Kidney epithelial cell (primary cell): ENCODE results near the gene DUSP8. TPM values are rescaled to one million over a fixed set of nuclear protein-coding genes. Genes with fewer than 3 reads are reported as not detected.
A peak's percentile ranks its signal among the peaks of the same experiment; 100 is the strongest.
"Not testable (repeated sequence)": the region's sequence is repeated elsewhere in the genome, so short reads cannot be mapped to it uniquely, and the experiment has no call there.

Experiments
- DNase-seq: peaks from one replicate; pipeline ENCODE4 v3.0.0-alpha.2; 2010; ENCODE audit warnings: low read depth
- H3K27me3 ChIP-seq: 2 replicates; pipeline ENCODE4 v1.6.0; 2011; ENCODE audit warnings: low read length; ENCODE audit not compliant: control insufficient read depth, insufficient read depth
- H3K36me3 ChIP-seq: 2 replicates; pipeline ENCODE4 v1.5.1; 2011; ENCODE audit warnings: low read length; ENCODE audit not compliant: control insufficient read depth, insufficient read depth
- H3K4me3 ChIP-seq: 2 replicates; pipeline ENCODE4 v1.5.1; 2011; ENCODE audit warnings: low read depth, mild to moderate bottlenecking, control low read depth, low read length
- CTCF ChIP-seq: IDR thresholded peaks from 2 replicates; pipeline ENCODE4 v1.5.1; 2011; ENCODE audit warnings: mild to moderate bottlenecking, moderate library complexity, low read length, control low read depth, inconsistent platforms; ENCODE audit not compliant: insufficient read depth, poor library complexity, severe bottlenecking
- total RNA-seq: library from RNA; depleted of rRNA; stranded (reverse); fragments of >200 nt; gene quantifications from 2 replicates; pipeline ENCODE4 v1.2.3, GENCODE V29; 2015

The DUSP8 gene
- 7.6 and 19.2 TPM in 2 replicates for total RNA-seq

GRCh38 chr11:1572197-1573076 lies at the start of gene DUSP8:
Gene DUSP8 (minus strand): TSS chr11:1572271. CDS start chr11:1565826, 6,445 bp downstream.
- no peak for TF ChIP-seq CTCF
- H3K4me3 ChIP-seq, result peak within 1 kb of the TSS; percentile 67
- peaks cover 3% of the 10 kb centered on the region for H3K27me3 ChIP-seq
- DNase-seq, result peak; percentile 34
- no peaks in the 10 kb centered on the region for H3K36me3 ChIP-seq

GRCh38 chr11:1619449-1619848 lies 47.4 kb upstream of the DUSP8 start:
- H3K4me3 ChIP-seq, result no peak overlapping the region
- DNase-seq, result no peak
- peaks cover 5% of the 10 kb centered on the region for H3K27me3 ChIP-seq

GRCh38 chr11:1618231-1618630 lies 46.2 kb upstream of the DUSP8 start:
- Histone ChIP-seq H3K4me3 (no peak overlapping the region), H3K27me3 (peaks cover 5% of the 10 kb centered on the region), H3K36me3 (no peaks in the 10 kb centered on the region)
- DNase-seq, result no peak
- no peak for TF ChIP-seq CTCF

More at GRCh38 chr11:1619449-1619848, 47.4 kb upstream of the DUSP8 start:
- no peak for TF ChIP-seq CTCF
- H3K36me3 ChIP-seq, result no peaks in the 10 kb centered on the region

GRCh38 chr11:1608363-1608762 lies 36.3 kb upstream of the DUSP8 start, which contains the start of gene KRTAP5-3:
Gene KRTAP5-3 (minus strand): TSS chr11:1608463. CDS start chr11:1608385, 78 bp downstream.
- no peak for TF ChIP-seq CTCF
- Histone ChIP-seq H3K4me3 (no peak within 1 kb of the TSS), H3K27me3 (peaks cover 25% of the 10 kb centered on the region)

GRCh38 chr11:1607901-1608300 lies 35.8 kb upstream of the DUSP8 start:
- not testable (repeated sequence) for DNase-seq, H3K4me3 ChIP-seq, H3K36me3 ChIP-seq
- peaks cover 25% of the 10 kb centered on the region for H3K27me3 ChIP-seq

More at GRCh38 chr11:1608363-1608762, 36.3 kb upstream of the DUSP8 start, which contains the start of gene KRTAP5-3:
- no peaks in the 10 kb centered on the region for H3K36me3 ChIP-seq
- no peak for DNase-seq

- H3K27me3 ChIP-seq, result peaks cover 25% of the 10 kb centered on the region
- not testable (repeated sequence) for H3K4me3 ChIP-seq, DNase-seq, H3K36me3 ChIP-seq
Measured at GRCh38 chr11:1607156-1607845, 35.2 kb upstream of the DUSP8 start.

GRCh38 chr11:1605923-1606322 lies 33.9 kb upstream of the DUSP8 start:
- H3K4me3 ChIP-seq, DNase-seq, H3K36me3 ChIP-seq: not testable (repeated sequence)
- H3K27me3 ChIP-seq, result peaks cover 27% of the 10 kb centered on the region
